GM12801 (cell line): ENCODE measurements around the gene OR11A1.

Source experiments
- TF ChIP-seq, protein P1 (sequence below): IDR thresholded peaks from one replicate; pipeline ENCODE4 v1.5.1; 2011; ENCODE audit warnings: control low read depth; ENCODE audit not compliant: insufficient read length; ENCODE audit errors: extremely low read depth

The OR11A1 gene

DNA sequence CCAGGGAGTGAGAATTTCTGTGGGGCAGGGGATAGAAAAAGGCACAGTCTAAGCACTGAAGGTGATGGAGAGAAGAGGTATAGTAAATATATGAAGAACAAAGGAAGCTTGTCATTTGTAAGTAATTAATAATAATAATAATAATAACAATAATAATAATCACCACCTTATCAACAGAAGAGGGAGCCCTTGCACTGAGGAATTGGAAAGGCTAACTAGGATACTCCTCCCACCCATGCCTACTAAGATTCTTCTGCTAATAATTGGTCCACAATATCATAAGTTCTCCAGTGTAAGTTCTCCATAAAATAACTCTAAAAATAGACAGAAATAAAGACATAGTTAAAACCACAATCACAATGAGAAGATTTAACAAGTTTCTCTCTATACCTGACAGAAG lies 80.9 kb downstream of the OR11A1 start:
- TF ChIP-seq, protein P1, sequence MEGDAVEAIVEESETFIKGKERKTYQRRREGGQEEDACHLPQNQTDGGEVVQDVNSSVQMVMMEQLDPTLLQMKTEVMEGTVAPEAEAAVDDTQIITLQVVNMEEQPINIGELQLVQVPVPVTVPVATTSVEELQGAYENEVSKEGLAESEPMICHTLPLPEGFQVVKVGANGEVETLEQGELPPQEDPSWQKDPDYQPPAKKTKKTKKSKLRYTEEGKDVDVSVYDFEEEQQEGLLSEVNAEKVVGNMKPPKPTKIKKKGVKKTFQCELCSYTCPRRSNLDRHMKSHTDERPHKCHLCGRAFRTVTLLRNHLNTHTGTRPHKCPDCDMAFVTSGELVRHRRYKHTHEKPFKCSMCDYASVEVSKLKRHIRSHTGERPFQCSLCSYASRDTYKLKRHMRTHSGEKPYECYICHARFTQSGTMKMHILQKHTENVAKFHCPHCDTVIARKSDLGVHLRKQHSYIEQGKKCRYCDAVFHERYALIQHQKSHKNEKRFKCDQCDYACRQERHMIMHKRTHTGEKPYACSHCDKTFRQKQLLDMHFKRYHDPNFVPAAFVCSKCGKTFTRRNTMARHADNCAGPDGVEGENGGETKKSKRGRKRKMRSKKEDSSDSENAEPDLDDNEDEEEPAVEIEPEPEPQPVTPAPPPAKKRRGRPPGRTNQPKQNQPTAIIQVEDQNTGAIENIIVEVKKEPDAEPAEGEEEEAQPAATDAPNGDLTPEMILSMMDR: no peak
